K562 (cell line): Measurements from ENCODE around the gene PXMP2. TPM values are rescaled to one million over a fixed set of nuclear protein-coding genes. Genes with fewer than 3 reads are reported as not detected.
A peak's percentile ranks its signal among the peaks of the same experiment; 100 is the strongest.

Experiments
- CBX1 ChIP-seq: sonication (generic); IDR thresholded peaks from 2 replicates; pipeline ENCODE4 v1.6.1; 2016; ENCODE audit warnings: antibody characterized with exemption, low read depth, mild to moderate bottlenecking
- DACH1 ChIP-seq: fragments of 450-650 bp; IDR thresholded peaks from 2 replicates; pipeline ENCODE4 v1.6.1; 2018; ENCODE audit not compliant: partially characterized antibody
- E2F3 ChIP-seq: fragments of 250-450 bp; sonication (Bioruptor Pico); IDR thresholded peaks from 2 replicates; pipeline ENCODE4 v1.4.0; 2020; ENCODE audit warnings: mild to moderate bottlenecking
- HCFC1 ChIP-seq: IDR thresholded peaks from 2 replicates; pipeline ENCODE4 v1.6.1; 2012; ENCODE audit warnings: low read depth, low read length, improper control_type of control experiment
- JUN ChIP-seq, 2 experiments: sonication (generic) in 1 of 2; formaldehyde crosslinking in 1 of 2; IDR thresholded peaks; 2 replicates each; pipeline versions ENCODE4 v1.6.1 to v1.8.0; 2012 to 2022; ENCODE audit warnings: borderline replicate concordance in 2 of 2, mild to moderate bottlenecking in 2 of 2, improper control_type of control experiment in 1 of 2, low read depth in 1 of 2, low read length in 1 of 2, missing genetic modification reagents in 1 of 2
- L3MBTL2 ChIP-seq: fragments of 450-650 bp; IDR thresholded peaks from 2 replicates; pipeline ENCODE4 v1.6.1; 2016; ENCODE audit warnings: mild to moderate bottlenecking, moderate library complexity
- MAZ ChIP-seq, 2 experiments: fragments of 450-650 bp in 1 of 2; sonication (generic) in 1 of 2; formaldehyde crosslinking; IDR thresholded peaks in 1 of 2; conservative IDR thresholded peaks in 1 of 2; 2 replicates each; pipeline versions ENCODE4 v1.4.0 to v1.5.0; 2020; ENCODE audit warnings: mild to moderate bottlenecking in 1 of 2, missing genetic modification reagents in 1 of 2
- NCOA2 ChIP-seq, 2 experiments: fragments of 450-650 bp; IDR thresholded peaks; 2 replicates each; pipeline ENCODE4 v1.6.1; 2018; ENCODE audit warnings: mild to moderate bottlenecking in 2 of 2, moderate library complexity in 1 of 2; ENCODE audit not compliant: partially characterized antibody in 2 of 2
- RBM25 ChIP-seq: fragments of 200-400 bp; formaldehyde crosslinking; IDR thresholded peaks from 2 replicates; pipeline ENCODE4 v1.6.1; 2018; ENCODE audit warnings: low read length, low read depth, moderate library complexity; ENCODE audit not compliant: severe bottlenecking
- SAP30 ChIP-seq: fragments of 200-600 bp; sonication (generic); IDR thresholded peaks from 2 replicates; pipeline ENCODE4 v1.6.1; 2012; ENCODE audit warnings: borderline replicate concordance, low read depth, mild to moderate bottlenecking, moderate library complexity, low read length, control low read depth, inconsistent platforms; ENCODE audit not compliant: insufficient read depth, poor library complexity, severe bottlenecking
- SOX6 ChIP-seq: fragments of 450-650 bp; IDR thresholded peaks from 2 replicates; pipeline ENCODE4 v1.6.1; 2014; ENCODE audit warnings: mild to moderate bottlenecking
- TAF1 ChIP-seq: IDR thresholded peaks from 2 replicates; pipeline ENCODE4 v1.6.1; 2011; ENCODE audit warnings: mild to moderate bottlenecking, low read length, moderate library complexity; ENCODE audit not compliant: insufficient read depth, control insufficient read depth, severe bottlenecking; ENCODE audit errors: extremely low read depth
- TAF9B ChIP-seq: fragments of 450-650 bp; IDR thresholded peaks from 2 replicates; pipeline ENCODE4 v1.6.1; 2018; ENCODE audit warnings: mild to moderate bottlenecking; ENCODE audit not compliant: partially characterized antibody
- TBL1XR1 ChIP-seq, 2 experiments: IDR thresholded peaks; 2 replicates each; pipeline ENCODE4 v1.6.1; 2012; ENCODE audit warnings: improper control_type of control experiment in 2 of 2, low read length in 2 of 2, mild to moderate bottlenecking in 1 of 2
- ZBTB17 ChIP-seq: fragments of 450-650 bp; formaldehyde crosslinking; IDR thresholded peaks from 2 replicates; pipeline ENCODE4 v1.4.0; 2020; ENCODE audit warnings: mild to moderate bottlenecking
- ZFP1 ChIP-seq: fragments of 450-650 bp; formaldehyde crosslinking; IDR thresholded peaks from 2 replicates; pipeline ENCODE4 v1.4.0; 2020; ENCODE audit warnings: mild to moderate bottlenecking, mixed read lengths
- ZKSCAN1 ChIP-seq: fragments of 150-350 bp; IDR thresholded peaks from 2 replicates; pipeline ENCODE4 v1.6.1; 2016; ENCODE audit warnings: low read depth, low read length
- ZNF699 ChIP-seq: fragments of 250-450 bp; sonication (Bioruptor Pico); IDR thresholded peaks from 2 replicates; pipeline ENCODE4 v1.8.0; 2021; ENCODE audit warnings: mild to moderate bottlenecking, moderate library complexity; ENCODE audit not compliant: insufficient replicate concordance
- ZNF778 ChIP-seq: fragments of 450-650 bp; formaldehyde crosslinking; IDR thresholded peaks from 2 replicates; pipeline ENCODE4 v1.4.0; 2020; ENCODE audit warnings: mild to moderate bottlenecking, moderate library complexity
- polyA plus RNA-seq, 8 experiments: library from polyadenylated mRNA; depleted of rRNA in 4 of 8; stranded (reverse) in 5 of 8; unstranded in 3 of 8; fragments of >200 nt; fragmentation: Nextera tagmentation in 2 of 8; fragmentation: Illumina TruSeq in 1 of 8; extraction: Ambion mirVana in 2 of 8; extraction: Trizol in 1 of 8; gene quantifications; 2 replicates each; pipeline versions ENCODE4 v1.2.1 to v1.2.3, GENCODE V29; 2011 to 2014; ENCODE audit warnings: inconsistent platforms in 1 of 8, missing spikeins in 1 of 8
- total RNA-seq, 7 experiments: library from RNA; depleted of rRNA in 6 of 7; stranded (reverse); fragments of >200 nt in 6 of 7; fragmentation: Illumina TruSeq in 2 of 7; extraction: Trizol in 2 of 7; gene quantifications; 2 replicates each; pipeline versions ENCODE4 v1.2.1 to v1.2.3, GENCODE V29; 2011 to 2021; ENCODE audit warnings: low replicate concordance in 1 of 7
- TF ChIP-seq, protein P1 (sequence below): sonication (generic); formaldehyde crosslinking; IDR thresholded peaks from 2 replicates; pipeline ENCODE4 v1.8.0; 2022; ENCODE audit warnings: missing genetic modification reagents, mild to moderate bottlenecking, moderate library complexity, borderline replicate concordance
- TF ChIP-seq, protein P2 (sequence below), 2 experiments: IDR thresholded peaks; 2 replicates each; pipeline ENCODE4 v1.6.1; 2011; ENCODE audit warnings: borderline replicate concordance in 1 of 2, control low read depth in 1 of 2, low read depth in 1 of 2, low read length in 1 of 2, mild to moderate bottlenecking in 1 of 2, mixed read lengths in 1 of 2, moderate library complexity in 1 of 2; ENCODE audit not compliant: insufficient read depth in 1 of 2, insufficient read length in 1 of 2, poor library complexity in 1 of 2, severe bottlenecking in 1 of 2; ENCODE audit errors: extremely low read depth in 1 of 2
- TF ChIP-seq, protein P3 (sequence below): fragments of 450-650 bp; IDR thresholded peaks from 2 replicates; pipeline ENCODE4 v1.6.1; 2014; ENCODE audit warnings: low read depth, mild to moderate bottlenecking, moderate library complexity, borderline replicate concordance

The PXMP2 gene
- total and polyA plus RNA-seq, 9 of the 15 experiments (the other 6 are each of a cell fraction or from before 2014, with no cell fraction given): 3.0 to 66.1 (median 44.7) TPM

DNA sequence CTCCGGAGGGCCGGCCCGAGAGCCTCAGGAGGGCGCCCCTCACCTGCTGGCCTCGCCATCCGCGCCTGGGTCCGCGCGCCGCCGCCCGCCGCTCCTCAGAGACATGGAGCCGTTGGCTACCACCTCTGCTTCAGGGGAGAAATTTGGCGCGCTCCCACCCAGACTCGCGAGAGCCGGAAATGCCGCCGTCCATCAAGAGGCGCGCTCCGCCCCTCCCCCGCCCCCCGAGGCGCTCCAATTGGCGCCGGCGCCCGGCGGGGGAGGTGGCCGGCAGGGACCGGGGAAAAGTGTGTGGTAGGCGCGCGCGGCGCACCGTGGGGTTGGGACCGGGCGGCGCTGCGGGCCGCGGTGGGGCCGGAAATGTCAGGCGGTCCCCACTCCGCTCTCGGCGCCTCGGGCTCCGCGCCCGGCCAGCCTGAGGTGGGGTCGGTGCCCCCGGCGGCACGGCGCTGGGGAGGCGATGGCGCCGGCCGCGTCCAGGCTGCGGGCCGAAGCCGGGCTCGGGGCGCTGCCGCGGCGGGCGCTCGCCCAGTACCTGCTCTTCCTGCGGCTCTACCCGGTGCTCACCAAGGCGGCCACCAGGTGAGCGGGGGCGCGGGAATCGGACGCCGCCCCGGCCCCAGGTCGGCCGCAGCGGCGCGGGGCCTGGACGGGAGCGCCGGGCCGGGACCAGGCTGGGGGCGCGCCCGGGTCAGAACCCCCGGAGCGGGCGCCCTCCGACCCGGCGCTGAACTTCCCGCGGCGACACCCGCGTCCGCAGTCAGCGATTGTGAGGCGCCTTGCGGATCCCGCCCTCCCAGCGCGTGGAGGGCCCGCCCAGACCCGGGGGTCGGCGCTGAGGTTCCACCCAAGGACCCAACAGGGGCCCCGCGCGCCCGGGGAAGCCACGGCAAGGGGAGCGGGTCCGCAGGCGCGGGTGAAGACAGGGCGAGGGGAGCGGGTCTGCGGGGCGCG is at the start of gene PXMP2, which contains the start of gene POLE (continued):
- TF ChIP-seq E2F3 (CRISPR knock-in tag) (peak; percentile 95), RBM25 (peak; percentile 99), ZNF778 (CRISPR knock-in tag) (no peak), DACH1 (no peak), TAF9B (no peak), HCFC1 (peak; percentile 66), ZBTB17 (CRISPR knock-in tag) (no peak), ZFP1 (no peak), TAF1 (peak; percentile 87), ZKSCAN1 (peak; percentile 76; the same call in 1 of the 2 replicates), CBX1 (0 out of 2 replicates have a peak, but pooled peaks have one; percentile 41), MAZ (CRISPR knock-in tag; conservative IDR thresholded peaks at IDR 0.05 in 1 of 2, IDR thresholded peaks at IDR 0.05 in 1 of 2) (peak; percentile 86 to 92), SOX6 (0 out of 2 replicates have a peak, but pooled peaks have one; percentile 32), NCOA2 (IDR thresholded peaks at IDR 0.05; ENCODE audit: partially characterized antibody in 2 of 2) (peak in 1 of 2 experiments; percentile 98), SAP30 (peak; percentile 89), L3MBTL2 (peak; percentile 78), TBL1XR1 (IDR thresholded peaks at IDR 0.05; ENCODE audit: low read length in 2 of 2) (peak in 1 of 2 experiments; percentile 62; a peak in 1 of 4 replicates), ZNF699 (CRISPR knock-in tag) (no peak), JUN (IDR thresholded peaks at IDR 0.05; ENCODE audit: borderline replicate concordance, low read depth, low read length) (0 out of 2 replicates have a peak, but pooled peaks have one; percentile 32), JUN (CRISPR knock-in tag; IDR thresholded peaks at IDR 0.05; ENCODE audit: borderline replicate concordance) (no peak)
- TF ChIP-seq, protein P1, sequence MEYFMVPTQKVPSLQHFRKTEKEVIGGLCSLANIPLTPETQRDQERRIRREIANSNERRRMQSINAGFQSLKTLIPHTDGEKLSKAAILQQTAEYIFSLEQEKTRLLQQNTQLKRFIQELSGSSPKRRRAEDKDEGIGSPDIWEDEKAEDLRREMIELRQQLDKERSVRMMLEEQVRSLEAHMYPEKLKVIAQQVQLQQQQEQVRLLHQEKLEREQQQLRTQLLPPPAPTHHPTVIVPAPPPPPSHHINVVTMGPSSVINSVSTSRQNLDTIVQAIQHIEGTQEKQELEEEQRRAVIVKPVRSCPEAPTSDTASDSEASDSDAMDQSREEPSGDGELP (CRISPR knock-in tag): no peak; the same call in 1 of the 2 replicates
- TF ChIP-seq, protein P2, sequence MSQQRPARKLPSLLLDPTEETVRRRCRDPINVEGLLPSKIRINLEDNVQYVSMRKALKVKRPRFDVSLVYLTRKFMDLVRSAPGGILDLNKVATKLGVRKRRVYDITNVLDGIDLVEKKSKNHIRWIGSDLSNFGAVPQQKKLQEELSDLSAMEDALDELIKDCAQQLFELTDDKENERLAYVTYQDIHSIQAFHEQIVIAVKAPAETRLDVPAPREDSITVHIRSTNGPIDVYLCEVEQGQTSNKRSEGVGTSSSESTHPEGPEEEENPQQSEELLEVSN (IDR thresholded peaks at IDR 0.05; ENCODE audit: borderline replicate concordance in 1 of 2, extremely low read depth in 1 of 2, insufficient read depth in 1 of 2, insufficient read length in 1 of 2, low read depth in 1 of 2, low read length in 1 of 2, poor library complexity in 1 of 2, severe bottlenecking in 1 of 2): peak; percentile 51 to 79
- TF ChIP-seq, protein P3, sequence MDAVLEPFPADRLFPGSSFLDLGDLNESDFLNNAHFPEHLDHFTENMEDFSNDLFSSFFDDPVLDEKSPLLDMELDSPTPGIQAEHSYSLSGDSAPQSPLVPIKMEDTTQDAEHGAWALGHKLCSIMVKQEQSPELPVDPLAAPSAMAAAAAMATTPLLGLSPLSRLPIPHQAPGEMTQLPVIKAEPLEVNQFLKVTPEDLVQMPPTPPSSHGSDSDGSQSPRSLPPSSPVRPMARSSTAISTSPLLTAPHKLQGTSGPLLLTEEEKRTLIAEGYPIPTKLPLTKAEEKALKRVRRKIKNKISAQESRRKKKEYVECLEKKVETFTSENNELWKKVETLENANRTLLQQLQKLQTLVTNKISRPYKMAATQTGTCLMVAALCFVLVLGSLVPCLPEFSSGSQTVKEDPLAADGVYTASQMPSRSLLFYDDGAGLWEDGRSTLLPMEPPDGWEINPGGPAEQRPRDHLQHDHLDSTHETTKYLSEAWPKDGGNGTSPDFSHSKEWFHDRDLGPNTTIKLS: peak; percentile 73; the same call in 1 of the 2 replicates
